OCI-LY1 (cell line): ENCODE results near the gene CCDC73.

Experiments
- EZH2 ChIP-seq: fragments of 200-600 bp; sonication (generic), shearing (Covaris generic); IDR thresholded peaks from 2 replicates; pipeline ENCODE4 v1.8.0; 2017; ENCODE audit warnings: borderline replicate concordance, mixed run types, mild to moderate bottlenecking, antibody characterized with exemption, low read length, moderate library complexity, mixed read lengths
- TF ChIP-seq, protein P1 (sequence below): fragments of 200-600 bp; sonication (generic), shearing (Covaris generic); IDR thresholded peaks from 2 replicates; pipeline ENCODE4 v1.5.1; 2017; ENCODE audit warnings: mild to moderate bottlenecking, antibody characterized with exemption, low read length, moderate library complexity, mixed read lengths

DNA sequence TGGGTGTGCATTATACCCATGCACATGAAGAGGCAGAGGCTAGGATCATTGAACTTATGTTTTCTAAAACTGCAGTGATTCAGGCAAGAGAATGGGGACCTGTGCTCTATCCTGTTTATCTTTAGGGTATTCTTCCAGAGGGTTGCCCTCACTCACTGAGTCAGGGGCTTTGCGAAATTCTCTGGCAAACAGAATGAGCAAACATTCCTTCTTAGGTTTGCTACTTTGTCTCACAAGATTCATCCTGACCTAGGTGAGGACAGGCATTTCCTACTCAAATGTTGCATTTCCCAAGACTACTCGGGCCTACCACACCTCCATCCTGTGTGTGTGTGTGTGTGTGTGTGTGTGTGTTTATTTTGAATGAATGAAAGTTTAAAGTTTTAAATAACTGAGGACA is 213.5 kb downstream of the CCDC73 start:
- no peak for TF ChIP-seq EZH2
- TF ChIP-seq, protein P1, sequence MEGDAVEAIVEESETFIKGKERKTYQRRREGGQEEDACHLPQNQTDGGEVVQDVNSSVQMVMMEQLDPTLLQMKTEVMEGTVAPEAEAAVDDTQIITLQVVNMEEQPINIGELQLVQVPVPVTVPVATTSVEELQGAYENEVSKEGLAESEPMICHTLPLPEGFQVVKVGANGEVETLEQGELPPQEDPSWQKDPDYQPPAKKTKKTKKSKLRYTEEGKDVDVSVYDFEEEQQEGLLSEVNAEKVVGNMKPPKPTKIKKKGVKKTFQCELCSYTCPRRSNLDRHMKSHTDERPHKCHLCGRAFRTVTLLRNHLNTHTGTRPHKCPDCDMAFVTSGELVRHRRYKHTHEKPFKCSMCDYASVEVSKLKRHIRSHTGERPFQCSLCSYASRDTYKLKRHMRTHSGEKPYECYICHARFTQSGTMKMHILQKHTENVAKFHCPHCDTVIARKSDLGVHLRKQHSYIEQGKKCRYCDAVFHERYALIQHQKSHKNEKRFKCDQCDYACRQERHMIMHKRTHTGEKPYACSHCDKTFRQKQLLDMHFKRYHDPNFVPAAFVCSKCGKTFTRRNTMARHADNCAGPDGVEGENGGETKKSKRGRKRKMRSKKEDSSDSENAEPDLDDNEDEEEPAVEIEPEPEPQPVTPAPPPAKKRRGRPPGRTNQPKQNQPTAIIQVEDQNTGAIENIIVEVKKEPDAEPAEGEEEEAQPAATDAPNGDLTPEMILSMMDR, result no peak
